Esophagus muscularis mucosa (tissue), 4 donors: ENCODE results near the gene CD151. TPM values are rescaled to one million over a fixed set of nuclear protein-coding genes. Genes with fewer than 3 reads are reported as not detected.

Experiments
- DNase-seq: peaks from one replicate; pipeline ENCODE4 v3.0.0-alpha.2; 2017; ENCODE audit errors: extremely low spot score
- H3K27ac ChIP-seq, 4 donors: fragments of 200-600 bp; sonication (generic); replicated peaks in 1 of 4; 1 replicate in 3 of 4; 2 replicates in 1 of 4; pipeline ENCODE4 v1.5.1; 2016 to 2019; ENCODE audit warnings: mild to moderate bottlenecking in 1 of 4
- H3K27me3 ChIP-seq, 4 donors: fragments of 200-600 bp; sonication (generic); one replicate each; pipeline versions ENCODE4 v1.5.1 to v1.6.0; 2016 to 2019
- H3K36me3 ChIP-seq, 4 donors: fragments of 200-600 bp; sonication (generic); one replicate each; pipeline ENCODE4 v1.5.1; 2016 to 2019
- H3K4me1 ChIP-seq, 4 donors: fragments of 200-600 bp; sonication (generic); one replicate each; pipeline ENCODE4 v1.5.1; 2016 to 2019
- H3K4me3 ChIP-seq, 4 donors: fragments of 200-600 bp; sonication (generic); 1 replicate in 2 of 4; 2 replicates in 2 of 4; pipeline ENCODE4 v1.5.1; 2016 to 2019; ENCODE audit warnings: mild to moderate bottlenecking in 4 of 4, moderate library complexity in 1 of 4
- H3K9me3 ChIP-seq, 4 donors: fragments of 200-600 bp; sonication (generic); 1 replicate in 3 of 4; 2 replicates in 1 of 4; pipeline ENCODE4 v1.5.1; 2016 to 2019
- EP300 ChIP-seq: sonication (generic); formaldehyde crosslinking; IDR thresholded peaks from one replicate; pipeline ENCODE4 v1.6.1; 2017; ENCODE audit warnings: antibody characterized with exemption
- POLR2A ChIP-seq: fragments of 450-650 bp; IDR thresholded peaks from one replicate; pipeline ENCODE4 v1.6.1; 2017; ENCODE audit warnings: antibody characterized with exemption, moderate library complexity, mild to moderate bottlenecking, low read depth
- POLR2AphosphoS5 ChIP-seq, 2 donors: sonication (generic); formaldehyde crosslinking; IDR thresholded peaks; one replicate each; pipeline ENCODE4 v1.6.1; 2017; ENCODE audit warnings: antibody characterized with exemption in 2 of 2
- WGBS: methylation state at CpG from one replicate; pipeline ENCODE4 v1.1.5; 2018; 5-methylcytosine and 5-hydroxymethylcytosine counted together
- intact Hi-C: fragments of 100-400 bp; cut with DNase I; formaldehyde crosslinking; loops from one replicate; pipeline ENCODE4 v1.15.1; 2023
- total RNA-seq, 4 donors: library from RNA; depleted of rRNA; stranded (reverse); fragments of >200 nt; gene quantifications; one replicate each; pipeline versions ENCODE4 v1.1.0 to v1.2.1, GENCODE V29; 2016
- TF ChIP-seq, protein P1 (sequence below), 3 experiments: fragments of 200-600 bp in 2 of 3; fragments of 450-650 bp in 1 of 3; sonication (generic) in 2 of 3; IDR thresholded peaks; one replicate each; pipeline ENCODE4 v1.5.1; 2017 to 2019; ENCODE audit warnings: antibody characterized with exemption in 3 of 3, mild to moderate bottlenecking in 2 of 3, moderate library complexity in 1 of 3

The CD151 gene
- total RNA-seq, 4 donors from 2014 or later, result 219 to 730 (median 352) TPM

DNA sequence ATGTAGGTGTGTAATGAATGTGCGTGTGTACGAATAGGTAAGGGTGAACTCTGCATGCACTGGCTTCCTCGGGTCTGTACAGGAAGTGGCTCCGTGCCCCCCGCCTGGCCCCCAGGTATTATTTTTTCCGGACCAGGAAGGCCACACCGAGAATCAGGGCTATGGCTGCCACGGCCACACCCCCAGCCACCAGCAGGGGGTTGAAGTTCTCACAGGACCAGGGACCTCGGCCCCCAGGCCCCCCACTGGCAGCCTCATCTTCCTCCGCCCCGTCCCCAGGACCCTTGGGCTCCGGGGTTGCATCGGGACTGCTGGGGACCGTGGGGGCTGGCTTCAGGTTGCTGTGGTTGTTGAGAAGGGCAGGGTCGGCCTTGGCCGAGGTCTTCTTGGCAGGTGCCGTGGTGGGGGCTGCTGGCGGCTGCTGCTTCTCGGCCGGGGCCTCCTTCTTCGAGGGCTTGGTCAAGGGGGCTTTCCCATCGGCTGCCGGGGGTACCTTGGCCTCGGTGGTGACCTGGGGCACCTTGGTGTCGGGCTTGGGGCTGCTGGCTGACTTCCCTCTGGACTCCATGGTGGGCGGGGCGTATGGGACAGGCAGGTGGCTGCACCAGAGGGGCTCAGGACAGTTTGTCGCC is 44.6 kb upstream of the CD151 start:
- Histone ChIP-seq H3K4me3 (no peak overlapping the region), H3K4me1 (peaks cover 9 to 26% (median 17%) of the 10 kb centered on the region in 4 donors), H3K36me3 (peaks cover 0 to 29% (median 20%) of the 10 kb centered on the region in 4 donors), H3K27me3 (peaks cover 0 to 42% (median 12%) of the 10 kb centered on the region in 4 donors), H3K27ac (no peak overlapping the region), H3K9me3 (no peaks in the 10 kb centered on the region)
- TF ChIP-seq, protein P1, sequence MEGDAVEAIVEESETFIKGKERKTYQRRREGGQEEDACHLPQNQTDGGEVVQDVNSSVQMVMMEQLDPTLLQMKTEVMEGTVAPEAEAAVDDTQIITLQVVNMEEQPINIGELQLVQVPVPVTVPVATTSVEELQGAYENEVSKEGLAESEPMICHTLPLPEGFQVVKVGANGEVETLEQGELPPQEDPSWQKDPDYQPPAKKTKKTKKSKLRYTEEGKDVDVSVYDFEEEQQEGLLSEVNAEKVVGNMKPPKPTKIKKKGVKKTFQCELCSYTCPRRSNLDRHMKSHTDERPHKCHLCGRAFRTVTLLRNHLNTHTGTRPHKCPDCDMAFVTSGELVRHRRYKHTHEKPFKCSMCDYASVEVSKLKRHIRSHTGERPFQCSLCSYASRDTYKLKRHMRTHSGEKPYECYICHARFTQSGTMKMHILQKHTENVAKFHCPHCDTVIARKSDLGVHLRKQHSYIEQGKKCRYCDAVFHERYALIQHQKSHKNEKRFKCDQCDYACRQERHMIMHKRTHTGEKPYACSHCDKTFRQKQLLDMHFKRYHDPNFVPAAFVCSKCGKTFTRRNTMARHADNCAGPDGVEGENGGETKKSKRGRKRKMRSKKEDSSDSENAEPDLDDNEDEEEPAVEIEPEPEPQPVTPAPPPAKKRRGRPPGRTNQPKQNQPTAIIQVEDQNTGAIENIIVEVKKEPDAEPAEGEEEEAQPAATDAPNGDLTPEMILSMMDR (IDR thresholded peaks at IDR 0.05), result no peak
- TF ChIP-seq POLR2AphosphoS5 (IDR thresholded peaks at IDR 0.05), result no peak
- TF ChIP-seq POLR2A, result no peak
- no peak for TF ChIP-seq EP300
- intact Hi-C loops, result no loop called here
- 74% methylated on average over 19 of the region's 28 CpGs for WGBS
- DNase-seq, result no peak

DNA sequence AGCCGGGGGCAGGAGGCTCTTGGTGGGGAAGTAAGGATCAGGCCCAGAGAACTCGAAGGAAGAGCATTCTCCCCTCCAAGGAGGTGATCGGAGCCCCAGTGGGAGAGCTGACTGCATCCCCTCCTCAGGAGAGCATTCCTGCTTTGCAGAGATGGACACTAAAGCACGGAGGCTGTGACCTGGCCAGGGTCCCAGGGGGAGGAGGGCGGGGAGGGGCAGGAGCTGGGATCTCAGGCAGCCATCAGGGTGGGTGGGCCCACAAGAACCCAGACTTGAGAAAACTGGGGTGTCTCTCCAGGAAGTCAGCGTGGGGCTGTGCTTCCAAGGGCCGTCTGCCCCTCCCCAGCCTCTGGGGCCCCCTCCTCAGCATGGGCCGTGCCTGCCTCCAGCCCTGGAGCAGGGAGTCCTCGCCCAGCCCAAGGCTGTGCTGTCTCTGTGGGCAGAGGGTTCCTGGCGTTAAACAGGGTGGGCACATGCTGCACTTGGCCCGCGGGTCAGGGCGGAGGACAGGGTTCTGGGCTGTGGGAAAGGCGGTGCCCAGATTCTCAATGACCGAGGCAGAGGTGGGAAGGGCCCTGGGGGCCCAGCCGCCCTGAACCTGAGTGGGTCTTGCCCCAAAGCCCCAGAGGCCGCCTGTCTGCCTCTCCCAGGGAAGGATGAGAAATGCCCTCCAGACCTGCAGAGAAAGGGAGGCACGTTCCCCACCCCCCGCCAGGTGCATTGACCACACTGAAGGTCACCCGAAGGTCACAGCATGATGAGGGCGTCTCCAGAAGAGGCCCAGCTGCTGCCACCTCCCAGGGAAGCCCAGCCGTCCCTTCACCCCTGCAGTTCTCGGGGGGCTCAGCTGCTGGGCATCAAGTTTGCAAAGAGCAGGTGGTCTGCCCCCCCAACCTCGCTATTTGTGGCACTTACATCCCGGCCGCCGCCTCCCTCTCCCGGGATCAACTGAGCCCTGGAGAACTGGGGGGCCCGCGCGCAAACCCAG is 43.5 kb upstream of the CD151 start:
- intact Hi-C loops, result no loop called here
- Histone ChIP-seq H3K4me3 (peak overlapping the region in 3 of 4 donors; percentile 18 to 39 (median 28)), H3K4me1 (peaks cover 0 to 21% (median 12%) of the 10 kb centered on the region in 4 donors), H3K27me3 (peaks cover 0 to 42% (median 12%) of the 10 kb centered on the region in 4 donors), H3K36me3 (peaks cover 0 to 33% (median 26%) of the 10 kb centered on the region in 4 donors), H3K9me3 (no peaks in the 10 kb centered on the region), H3K27ac (no peak overlapping the region)
- 50% methylated on average over 18 of the region's 31 CpGs for WGBS
- no peak for DNase-seq
- TF ChIP-seq POLR2A (no peak), POLR2AphosphoS5 (IDR thresholded peaks at IDR 0.05) (no peak), EP300 (no peak)
- TF ChIP-seq, protein P1 (IDR thresholded peaks at IDR 0.05), result no peak

DNA sequence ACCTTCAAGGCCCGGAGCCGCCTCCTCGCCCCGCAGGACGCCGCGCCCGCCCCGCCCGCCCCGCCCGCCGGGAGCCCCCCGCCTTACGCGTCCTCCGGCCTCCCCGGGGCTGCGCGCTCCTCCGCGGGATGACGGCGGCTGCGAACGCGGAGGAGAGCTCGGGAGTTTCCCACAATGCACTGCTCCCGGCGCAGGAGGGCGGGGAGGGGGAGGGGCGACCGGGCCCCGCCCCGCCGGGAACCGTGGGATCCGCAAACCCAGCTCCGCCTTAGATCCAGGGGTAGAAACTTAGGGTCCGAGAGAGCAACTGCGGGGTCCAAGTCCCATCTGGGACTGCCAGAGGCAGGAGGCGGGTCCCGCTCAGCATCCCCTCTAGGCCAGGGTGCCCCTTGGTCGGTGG is 42.8 kb upstream of the CD151 start, which contains the start of gene CEND1:
TSS of gene CEND1 (minus strand) at position 148 of the 400 bp plus-strand sequence. CDS start 1,514 bp downstream, outside the sequence.
- Histone ChIP-seq H3K4me3 (peak within 1 kb of the TSS in 3 of 4 donors; percentile 18 to 39 (median 28)), H3K27ac (no peak within 1 kb of the TSS)
- intact Hi-C loops, result no loop called here

DNA sequence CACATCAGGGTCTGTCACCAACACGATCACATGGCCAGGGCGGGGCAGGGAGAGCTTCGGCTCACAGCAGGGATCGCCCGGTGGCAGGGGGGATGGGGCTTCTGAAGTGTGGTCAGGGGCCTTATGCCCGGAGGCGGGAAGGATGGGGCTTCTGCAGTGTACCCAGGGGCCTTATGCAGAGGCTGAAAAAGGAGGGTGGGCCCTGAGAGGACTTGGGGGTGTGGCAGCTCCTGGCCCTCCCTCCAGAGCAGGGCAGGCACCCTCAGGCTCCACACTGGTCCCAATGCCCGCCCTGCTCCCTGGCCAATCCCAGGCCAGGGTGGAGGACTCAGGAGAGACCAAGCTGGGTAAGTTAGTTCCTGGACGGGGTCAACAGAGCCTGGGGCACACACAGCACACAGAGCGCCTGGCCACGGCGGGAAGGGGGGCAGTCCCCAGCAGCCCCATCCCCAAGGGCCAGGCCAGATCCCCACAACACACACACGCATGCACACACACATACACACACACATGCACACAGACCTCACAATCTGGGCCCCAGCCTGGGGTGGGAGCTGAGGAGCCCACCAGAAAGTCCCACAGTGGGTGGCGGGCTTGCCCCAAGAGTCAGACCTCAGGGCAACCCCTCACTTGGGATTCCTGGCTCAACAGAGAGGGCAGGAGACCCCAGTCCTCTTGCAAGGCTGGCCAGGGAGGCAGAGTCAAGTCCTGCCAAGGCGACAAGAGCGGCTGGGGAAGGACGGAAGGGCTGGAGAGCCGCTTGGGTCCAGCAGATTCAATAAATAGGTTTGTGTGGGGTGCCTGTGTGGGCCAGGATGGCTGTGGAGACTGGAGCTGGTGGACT is 41.8 kb upstream of the CD151 start:
- H3K4me1 ChIP-seq, result peaks cover 14 to 38% (median 27%) of the 10 kb centered on the region in 4 donors
- no peak for DNase-seq
- no peak overlapping the region for H3K4me3 ChIP-seq
- H3K27ac ChIP-seq, result no peak overlapping the region
- peaks cover 0 to 28% (median 25%) of the 10 kb centered on the region in 4 donors for H3K36me3 ChIP-seq
- no peaks in the 10 kb centered on the region for H3K9me3 ChIP-seq
- 63% methylated on average over 4 of the region's 18 CpGs for WGBS
- peaks cover 0 to 42% (median 12%) of the 10 kb centered on the region in 4 donors for H3K27me3 ChIP-seq
- intact Hi-C loops, result no loop called here
- TF ChIP-seq EP300 (no peak), POLR2A (no peak), POLR2AphosphoS5 (IDR thresholded peaks at IDR 0.05) (no peak)
- TF ChIP-seq, protein P1 (IDR thresholded peaks at IDR 0.05), result no peak

More for the DNA sequence above, 42.8 kb upstream of the CD151 start, which contains the start of gene CEND1:
- TF ChIP-seq, protein P1 (IDR thresholded peaks at IDR 0.05), result no peak
- TF ChIP-seq POLR2AphosphoS5 (IDR thresholded peaks at IDR 0.05), result peak in 1 of 2 donors; percentile 24
- no CpG with 5 or more reads among the region's 44 CpGs for WGBS
- Histone ChIP-seq H3K27me3 (peaks cover 0 to 42% (median 12%) of the 10 kb centered on the region in 4 donors), H3K36me3 (peaks cover 0 to 29% (median 26%) of the 10 kb centered on the region in 4 donors), H3K9me3 (no peaks in the 10 kb centered on the region), H3K4me1 (peaks cover 4 to 28% (median 17%) of the 10 kb centered on the region in 4 donors)
- no peak for DNase-seq
